Measurements from ENCODE around the gene KDM1B. TPM values are rescaled to one million over a fixed set of nuclear protein-coding genes. Genes with fewer than 3 reads are reported as not detected.

Gene KDM1B
- total and polyA plus RNA-seq, 2 of the 8 experiments (the other 6 are each of a cell fraction or from before 2014, with no cell fraction given): 3.7 to 7.5 TPM

DNA sequence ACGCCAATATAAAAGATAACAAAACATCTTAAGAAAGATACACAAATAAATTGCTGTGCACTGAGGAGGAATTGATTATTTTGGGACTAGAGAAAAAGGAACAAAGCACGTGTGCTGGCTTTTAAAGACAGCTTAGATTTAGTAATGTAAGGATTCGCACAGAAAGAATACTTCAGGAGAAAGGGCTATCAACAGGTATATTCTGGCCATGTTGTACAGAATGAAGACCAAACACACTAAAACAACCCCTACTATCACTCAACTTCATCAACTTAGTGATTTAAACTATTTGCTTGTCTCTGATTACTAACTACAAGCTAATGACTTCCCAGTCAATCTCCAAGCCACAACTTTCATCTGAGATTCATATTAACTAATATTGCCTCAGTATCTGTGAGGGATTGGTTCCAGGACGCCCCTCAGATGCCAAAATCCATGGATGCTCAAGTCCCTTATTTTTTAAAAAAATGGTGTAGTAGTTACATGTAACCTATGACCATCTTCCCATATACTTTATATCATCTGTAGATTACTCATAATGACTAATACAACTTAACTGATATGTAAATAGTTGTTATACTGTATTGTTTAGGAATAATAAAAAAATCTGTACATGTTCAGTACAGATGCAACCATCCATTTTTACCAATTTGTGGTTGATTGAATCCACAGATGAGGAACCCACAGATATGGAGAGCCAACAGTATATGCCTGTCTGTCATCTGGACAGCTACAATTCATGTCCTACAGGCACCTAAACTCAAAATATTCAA, 104.6 kb downstream of the KDM1B start (continued):
- TF ChIP-seq, protein P1, sequence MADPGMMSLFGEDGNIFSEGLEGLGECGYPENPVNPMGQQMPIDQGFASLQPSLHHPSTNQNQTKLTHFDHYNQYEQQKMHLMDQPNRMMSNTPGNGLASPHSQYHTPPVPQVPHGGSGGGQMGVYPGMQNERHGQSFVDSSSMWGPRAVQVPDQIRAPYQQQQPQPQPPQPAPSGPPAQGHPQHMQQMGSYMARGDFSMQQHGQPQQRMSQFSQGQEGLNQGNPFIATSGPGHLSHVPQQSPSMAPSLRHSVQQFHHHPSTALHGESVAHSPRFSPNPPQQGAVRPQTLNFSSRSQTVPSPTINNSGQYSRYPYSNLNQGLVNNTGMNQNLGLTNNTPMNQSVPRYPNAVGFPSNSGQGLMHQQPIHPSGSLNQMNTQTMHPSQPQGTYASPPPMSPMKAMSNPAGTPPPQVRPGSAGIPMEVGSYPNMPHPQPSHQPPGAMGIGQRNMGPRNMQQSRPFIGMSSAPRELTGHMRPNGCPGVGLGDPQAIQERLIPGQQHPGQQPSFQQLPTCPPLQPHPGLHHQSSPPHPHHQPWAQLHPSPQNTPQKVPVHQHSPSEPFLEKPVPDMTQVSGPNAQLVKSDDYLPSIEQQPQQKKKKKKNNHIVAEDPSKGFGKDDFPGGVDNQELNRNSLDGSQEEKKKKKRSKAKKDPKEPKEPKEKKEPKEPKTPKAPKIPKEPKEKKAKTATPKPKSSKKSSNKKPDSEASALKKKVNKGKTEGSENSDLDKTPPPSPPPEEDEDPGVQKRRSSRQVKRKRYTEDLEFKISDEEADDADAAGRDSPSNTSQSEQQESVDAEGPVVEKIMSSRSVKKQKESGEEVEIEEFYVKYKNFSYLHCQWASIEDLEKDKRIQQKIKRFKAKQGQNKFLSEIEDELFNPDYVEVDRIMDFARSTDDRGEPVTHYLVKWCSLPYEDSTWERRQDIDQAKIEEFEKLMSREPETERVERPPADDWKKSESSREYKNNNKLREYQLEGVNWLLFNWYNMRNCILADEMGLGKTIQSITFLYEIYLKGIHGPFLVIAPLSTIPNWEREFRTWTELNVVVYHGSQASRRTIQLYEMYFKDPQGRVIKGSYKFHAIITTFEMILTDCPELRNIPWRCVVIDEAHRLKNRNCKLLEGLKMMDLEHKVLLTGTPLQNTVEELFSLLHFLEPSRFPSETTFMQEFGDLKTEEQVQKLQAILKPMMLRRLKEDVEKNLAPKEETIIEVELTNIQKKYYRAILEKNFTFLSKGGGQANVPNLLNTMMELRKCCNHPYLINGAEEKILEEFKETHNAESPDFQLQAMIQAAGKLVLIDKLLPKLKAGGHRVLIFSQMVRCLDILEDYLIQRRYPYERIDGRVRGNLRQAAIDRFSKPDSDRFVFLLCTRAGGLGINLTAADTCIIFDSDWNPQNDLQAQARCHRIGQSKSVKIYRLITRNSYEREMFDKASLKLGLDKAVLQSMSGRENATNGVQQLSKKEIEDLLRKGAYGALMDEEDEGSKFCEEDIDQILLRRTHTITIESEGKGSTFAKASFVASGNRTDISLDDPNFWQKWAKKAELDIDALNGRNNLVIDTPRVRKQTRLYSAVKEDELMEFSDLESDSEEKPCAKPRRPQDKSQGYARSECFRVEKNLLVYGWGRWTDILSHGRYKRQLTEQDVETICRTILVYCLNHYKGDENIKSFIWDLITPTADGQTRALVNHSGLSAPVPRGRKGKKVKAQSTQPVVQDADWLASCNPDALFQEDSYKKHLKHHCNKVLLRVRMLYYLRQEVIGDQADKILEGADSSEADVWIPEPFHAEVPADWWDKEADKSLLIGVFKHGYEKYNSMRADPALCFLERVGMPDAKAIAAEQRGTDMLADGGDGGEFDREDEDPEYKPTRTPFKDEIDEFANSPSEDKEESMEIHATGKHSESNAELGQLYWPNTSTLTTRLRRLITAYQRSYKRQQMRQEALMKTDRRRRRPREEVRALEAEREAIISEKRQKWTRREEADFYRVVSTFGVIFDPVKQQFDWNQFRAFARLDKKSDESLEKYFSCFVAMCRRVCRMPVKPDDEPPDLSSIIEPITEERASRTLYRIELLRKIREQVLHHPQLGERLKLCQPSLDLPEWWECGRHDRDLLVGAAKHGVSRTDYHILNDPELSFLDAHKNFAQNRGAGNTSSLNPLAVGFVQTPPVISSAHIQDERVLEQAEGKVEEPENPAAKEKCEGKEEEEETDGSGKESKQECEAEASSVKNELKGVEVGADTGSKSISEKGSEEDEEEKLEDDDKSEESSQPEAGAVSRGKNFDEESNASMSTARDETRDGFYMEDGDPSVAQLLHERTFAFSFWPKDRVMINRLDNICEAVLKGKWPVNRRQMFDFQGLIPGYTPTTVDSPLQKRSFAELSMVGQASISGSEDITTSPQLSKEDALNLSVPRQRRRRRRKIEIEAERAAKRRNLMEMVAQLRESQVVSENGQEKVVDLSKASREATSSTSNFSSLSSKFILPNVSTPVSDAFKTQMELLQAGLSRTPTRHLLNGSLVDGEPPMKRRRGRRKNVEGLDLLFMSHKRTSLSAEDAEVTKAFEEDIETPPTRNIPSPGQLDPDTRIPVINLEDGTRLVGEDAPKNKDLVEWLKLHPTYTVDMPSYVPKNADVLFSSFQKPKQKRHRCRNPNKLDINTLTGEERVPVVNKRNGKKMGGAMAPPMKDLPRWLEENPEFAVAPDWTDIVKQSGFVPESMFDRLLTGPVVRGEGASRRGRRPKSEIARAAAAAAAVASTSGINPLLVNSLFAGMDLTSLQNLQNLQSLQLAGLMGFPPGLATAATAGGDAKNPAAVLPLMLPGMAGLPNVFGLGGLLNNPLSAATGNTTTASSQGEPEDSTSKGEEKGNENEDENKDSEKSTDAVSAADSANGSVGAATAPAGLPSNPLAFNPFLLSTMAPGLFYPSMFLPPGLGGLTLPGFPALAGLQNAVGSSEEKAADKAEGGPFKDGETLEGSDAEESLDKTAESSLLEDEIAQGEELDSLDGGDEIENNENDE (IDR thresholded peaks at IDR 0.05; ENCODE audit: insufficient replicate concordance, low read length): no peak
- TF ChIP-seq CBX8 (IDR thresholded peaks at IDR 0.05; ENCODE audit: borderline replicate concordance, low read depth, low read length) (no peak), TBP (IDR thresholded peaks at IDR 0.05; ENCODE audit: low read depth, low read length) (no peak), EGR1 (IDR thresholded peaks at IDR 0.05; ENCODE audit: borderline replicate concordance, low read depth, low read length) (no peak), EZH2 (IDR thresholded peaks at IDR 0.05; ENCODE audit: low read depth, low read length, severe bottlenecking) (no peak), JUN (IDR thresholded peaks at IDR 0.05; ENCODE audit: low read depth, low read length) (no peak)
- TF ChIP-seq, protein P2, sequence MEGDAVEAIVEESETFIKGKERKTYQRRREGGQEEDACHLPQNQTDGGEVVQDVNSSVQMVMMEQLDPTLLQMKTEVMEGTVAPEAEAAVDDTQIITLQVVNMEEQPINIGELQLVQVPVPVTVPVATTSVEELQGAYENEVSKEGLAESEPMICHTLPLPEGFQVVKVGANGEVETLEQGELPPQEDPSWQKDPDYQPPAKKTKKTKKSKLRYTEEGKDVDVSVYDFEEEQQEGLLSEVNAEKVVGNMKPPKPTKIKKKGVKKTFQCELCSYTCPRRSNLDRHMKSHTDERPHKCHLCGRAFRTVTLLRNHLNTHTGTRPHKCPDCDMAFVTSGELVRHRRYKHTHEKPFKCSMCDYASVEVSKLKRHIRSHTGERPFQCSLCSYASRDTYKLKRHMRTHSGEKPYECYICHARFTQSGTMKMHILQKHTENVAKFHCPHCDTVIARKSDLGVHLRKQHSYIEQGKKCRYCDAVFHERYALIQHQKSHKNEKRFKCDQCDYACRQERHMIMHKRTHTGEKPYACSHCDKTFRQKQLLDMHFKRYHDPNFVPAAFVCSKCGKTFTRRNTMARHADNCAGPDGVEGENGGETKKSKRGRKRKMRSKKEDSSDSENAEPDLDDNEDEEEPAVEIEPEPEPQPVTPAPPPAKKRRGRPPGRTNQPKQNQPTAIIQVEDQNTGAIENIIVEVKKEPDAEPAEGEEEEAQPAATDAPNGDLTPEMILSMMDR (IDR thresholded peaks at IDR 0.05; ENCODE audit: control extremely low read depth in 1 of 3, insufficient read depth in 1 of 3, low read depth in 1 of 3, low read length in 3 of 3): no peak
